Stimulated activated CD8-positive, alpha-beta memory T cell treated with anti-CD3 and anti-CD28 coated beads, Interleukin-12 subunit alpha, Interleukin-12 subunit beta, amount 100 ng/mL, for 1 hour (primary cell): ENCODE results near the gene MAP2K4.

Source experiments
- DNase-seq: peaks from one replicate; pipeline ENCODE4 v3.0.0-alpha.2; 2020; ENCODE audit warnings: low read depth

Gene MAP2K4

GRCh38 chr17:12040478-12040877 is 19.8 kb downstream of the MAP2K4 start:
- DNase-seq: no peak

- no peak for DNase-seq
Observed at GRCh38 chr17:12041312-12041711, 20.6 kb downstream of the MAP2K4 start.

- no peak for DNase-seq
Observed at GRCh38 chr17:12043702-12044101, 23.0 kb downstream of the MAP2K4 start.

- no peak for DNase-seq
Observed at GRCh38 chr17:12046786-12047185, 26.1 kb downstream of the MAP2K4 start.

- DNase-seq: no peak
Observed at GRCh38 chr17:12047681-12048376, 27.2 kb downstream of the MAP2K4 start.

- DNase-seq: no peak
Observed at GRCh38 chr17:12048843-12049473, 28.3 kb downstream of the MAP2K4 start.

GRCh38 chr17:12050646-12051225 is 30.1 kb downstream of the MAP2K4 start:
- DNase-seq: no peak

- no peak for DNase-seq
Observed at GRCh38 chr17:12053552-12053951, 32.9 kb downstream of the MAP2K4 start.

GRCh38 chr17:12055889-12056288 is 35.2 kb downstream of the MAP2K4 start:
- no peak for DNase-seq

- no peak for DNase-seq
Observed at GRCh38 chr17:12057520-12057919, 36.8 kb downstream of the MAP2K4 start.

- DNase-seq: no peak
Observed at GRCh38 chr17:12058535-12058934, 37.9 kb downstream of the MAP2K4 start.

- DNase-seq: no peak
Observed at GRCh38 chr17:12062249-12062648, 41.6 kb downstream of the MAP2K4 start.

GRCh38 chr17:12064395-12064794 is 43.7 kb downstream of the MAP2K4 start:
- no peak for DNase-seq

- no peak for DNase-seq
Observed at GRCh38 chr17:12067485-12067884, 46.8 kb downstream of the MAP2K4 start.

GRCh38 chr17:12068946-12069345 is 48.3 kb downstream of the MAP2K4 start:
- DNase-seq: no peak

GRCh38 chr17:12070561-12070960 is 49.9 kb downstream of the MAP2K4 start:
- no peak for DNase-seq

- no peak for DNase-seq
Observed at GRCh38 chr17:12074346-12074745, 53.7 kb downstream of the MAP2K4 start.

GRCh38 chr17:12077773-12078172 is 57.1 kb downstream of the MAP2K4 start:
- DNase-seq: no peak

GRCh38 chr17:12078791-12079190 is 58.1 kb downstream of the MAP2K4 start:
- DNase-seq: no peak

GRCh38 chr17:12081720-12082119 is 61.0 kb downstream of the MAP2K4 start:
- DNase-seq: no peak

- no peak for DNase-seq
Observed at GRCh38 chr17:12085076-12085949, 64.6 kb downstream of the MAP2K4 start.

GRCh38 chr17:12088035-12088434 is 67.4 kb downstream of the MAP2K4 start:
- DNase-seq: no peak
